ENCODE data around the gene ALDH3A2. TPM values are rescaled to one million over a fixed set of nuclear protein-coding genes. Genes with fewer than 3 reads are reported as not detected.

ALDH3A2 gene
- total and polyA plus RNA-seq, 7 experiments from 2014 or later = 25.2 to 53.4 (median 31.8) TPM

DNA sequence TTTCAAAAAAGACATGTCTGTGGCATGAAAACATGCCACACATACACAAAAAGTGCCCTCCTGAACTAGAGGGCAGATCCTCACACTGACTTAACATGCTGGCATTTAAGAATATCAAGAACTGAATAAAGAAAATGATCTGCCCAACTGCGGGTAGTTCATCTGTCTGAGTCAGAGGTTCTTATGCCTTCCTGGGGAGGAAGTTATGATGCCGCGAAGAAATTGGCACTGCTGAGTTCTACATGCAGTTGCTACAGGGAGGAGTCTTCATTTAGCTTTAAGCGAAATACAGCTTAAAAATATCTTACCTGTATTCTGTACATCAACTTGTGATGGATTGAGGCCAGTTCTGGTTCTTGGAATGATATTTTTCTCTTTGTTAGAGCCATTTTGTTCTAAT lies 6.3 kb downstream of the ALDH3A2 start:
- H3K4me3 Mint-ChIP-seq = no peak overlapping the region
- peaks cover 24 to 50% (median 39%) of the 10 kb centered on the region in 5 donors for H3K36me3 Mint-ChIP-seq
- no peaks in the 10 kb centered on the region for H3K9me3 Mint-ChIP-seq
- Histone ChIP-seq H3K4me1 (ENCODE audit: control insufficient read depth in 2 of 2, insufficient read depth in 2 of 2, low read length in 2 of 2) (no peaks in the 10 kb centered on the region), H3K4me3 (ENCODE audit: low read length) (no peak overlapping the region), H3K36me3 (ENCODE audit: control insufficient read depth in 2 of 3, insufficient read depth in 3 of 3, low read length in 3 of 3) (peaks cover 0 to 40% (median 6%) of the 10 kb centered on the region in 3 experiments), H3K27ac (ENCODE audit: low read depth, low read length) (no peak overlapping the region), H3K27me3 (ENCODE audit: control insufficient read depth in 2 of 2, insufficient read depth in 2 of 2, low read length in 2 of 2) (no peaks in the 10 kb centered on the region), H3K9me3 (ENCODE audit: control insufficient read depth in 2 of 3, low read length in 3 of 3) (no peaks in the 10 kb centered on the region)
- DNase-seq (no peak), ATAC-seq (no peak)
- intact Hi-C loops (cut with micrococcal nuclease) = no loop called here
- peak overlapping the region in 1 of 9 donors; percentile 2 for H3K27ac Mint-ChIP-seq
- ChIA-PET CTCF (no interaction called here), POLR2A (no interaction called here)
- H3K4me1 Mint-ChIP-seq = peaks cover 9 to 47% (median 22%) of the 10 kb centered on the region in 7 donors
- H3K27me3 Mint-ChIP-seq = no peaks in the 10 kb centered on the region

DNA sequence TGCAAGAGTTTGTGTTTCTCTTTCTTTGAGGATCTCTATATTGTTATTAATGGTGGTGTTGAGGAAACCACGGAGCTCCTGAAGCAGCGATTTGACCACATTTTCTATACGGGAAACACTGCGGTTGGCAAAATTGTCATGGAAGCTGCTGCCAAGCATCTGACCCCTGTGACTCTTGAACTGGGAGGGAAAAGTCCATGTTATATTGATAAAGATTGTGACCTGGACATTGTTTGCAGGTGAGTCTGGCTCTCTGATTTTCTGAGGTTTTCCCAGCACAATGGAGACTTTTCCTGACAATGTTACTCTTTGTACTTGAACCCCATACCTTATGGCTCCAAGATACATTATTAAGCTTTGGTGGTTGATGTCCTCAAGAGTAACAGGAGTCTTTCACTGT lies 7.8 kb downstream of the ALDH3A2 start:
- ATAC-seq (no peak), DNase-seq (no peak)
- Histone ChIP-seq H3K9me3 (ENCODE audit: control insufficient read depth in 2 of 3, low read length in 3 of 3) (no peaks in the 10 kb centered on the region), H3K4me3 (ENCODE audit: low read length) (no peak overlapping the region), H3K4me1 (ENCODE audit: control insufficient read depth in 2 of 2, insufficient read depth in 2 of 2, low read length in 2 of 2) (no peaks in the 10 kb centered on the region), H3K36me3 (ENCODE audit: control insufficient read depth in 2 of 3, insufficient read depth in 3 of 3, low read length in 3 of 3) (peaks cover 0 to 40% (median 6%) of the 10 kb centered on the region in 3 experiments), H3K27ac (ENCODE audit: low read depth, low read length) (no peak overlapping the region), H3K27me3 (ENCODE audit: control insufficient read depth in 2 of 2, insufficient read depth in 2 of 2, low read length in 2 of 2) (no peaks in the 10 kb centered on the region)
- H3K4me3 Mint-ChIP-seq = no peak overlapping the region
- H3K27ac Mint-ChIP-seq = peak overlapping the region in 1 of 9 donors; percentile 23
- intact Hi-C loops (cut with micrococcal nuclease) = no loop called here
- H3K27me3 Mint-ChIP-seq = no peaks in the 10 kb centered on the region
- H3K36me3 Mint-ChIP-seq = peaks cover 27 to 61% (median 39%) of the 10 kb centered on the region in 5 donors
- H3K4me1 Mint-ChIP-seq = peaks cover 0 to 34% (median 14%) of the 10 kb centered on the region in 7 donors
- POLR2A ChIA-PET = interaction anchor here (0.6 kb wide), 1 partner anchor 10 kb away, joined by 3 read pairs; no protein-coding TSS in a partner anchor
- H3K9me3 Mint-ChIP-seq = no peaks in the 10 kb centered on the region
- CTCF ChIA-PET = interaction anchor here (0.9 kb wide), 1 partner anchor 15 kb away, joined by 4 read pairs; no protein-coding TSS in a partner anchor

DNA sequence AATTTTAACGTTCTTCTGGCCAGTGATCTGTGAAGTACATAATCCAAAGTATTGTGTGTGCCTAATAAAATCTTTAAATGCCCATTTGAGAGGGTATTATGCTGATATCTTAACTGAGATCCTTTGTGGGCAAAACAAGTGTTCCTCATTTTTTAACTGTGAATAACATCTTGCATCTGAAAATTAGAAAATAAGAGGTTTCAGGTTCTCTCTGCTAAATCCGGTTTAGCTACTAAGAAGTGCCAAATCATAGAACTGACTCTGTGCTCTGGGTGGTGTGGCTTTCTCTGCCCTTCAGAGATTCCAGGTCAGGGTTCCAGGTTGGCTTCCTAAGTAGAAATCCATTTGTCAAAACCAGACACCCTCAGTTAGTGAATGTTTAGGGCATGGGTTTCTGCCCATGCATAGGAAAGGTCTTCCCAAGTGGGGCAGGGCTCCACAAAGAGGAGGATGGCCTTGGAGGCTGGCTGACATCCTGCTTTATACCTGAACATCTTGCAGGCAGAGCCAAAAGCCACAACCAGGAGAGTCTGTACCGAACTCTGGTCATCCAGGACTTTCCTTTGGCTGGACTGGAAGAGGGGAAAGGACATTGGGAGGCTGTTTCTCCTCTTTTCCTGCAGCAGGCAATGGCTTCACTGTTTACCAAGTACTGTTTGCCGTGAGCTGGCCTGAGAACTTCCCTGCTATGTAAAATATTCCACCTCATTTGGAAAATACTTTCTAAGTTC lies 8.5 kb downstream of the ALDH3A2 start:
- POLR2A ChIA-PET = interaction anchor here (0.6 kb wide), 1 partner anchor 10 kb away, joined by 3 read pairs; no protein-coding TSS in a partner anchor
- Histone ChIP-seq H3K27me3 (ENCODE audit: control insufficient read depth in 2 of 2, insufficient read depth in 2 of 2, low read length in 2 of 2) (no peaks in the 10 kb centered on the region), H3K36me3 (ENCODE audit: control insufficient read depth in 2 of 3, insufficient read depth in 3 of 3, low read length in 3 of 3) (peaks cover 0 to 42% (median 6%) of the 10 kb centered on the region in 3 experiments), H3K27ac (ENCODE audit: low read depth, low read length) (no peak overlapping the region), H3K4me1 (ENCODE audit: control insufficient read depth in 2 of 2, insufficient read depth in 2 of 2, low read length in 2 of 2) (no peaks in the 10 kb centered on the region), H3K9me3 (ENCODE audit: control insufficient read depth in 2 of 3, low read length in 3 of 3) (no peaks in the 10 kb centered on the region), H3K4me3 (ENCODE audit: low read length) (no peak overlapping the region)
- intact Hi-C loops (cut with micrococcal nuclease) = no loop called here
- peaks cover 0 to 27% (median 7%) of the 10 kb centered on the region in 7 donors for H3K4me1 Mint-ChIP-seq
- H3K9me3 Mint-ChIP-seq = no peaks in the 10 kb centered on the region
- H3K27ac Mint-ChIP-seq = no peak overlapping the region
- H3K4me3 Mint-ChIP-seq = peak overlapping the region in 1 of 10 donors; percentile 16
- peaks cover 26 to 59% (median 39%) of the 10 kb centered on the region in 5 donors for H3K36me3 Mint-ChIP-seq
- CTCF ChIA-PET = no interaction called here
- DNase-seq = no peak
- no peaks in the 10 kb centered on the region for H3K27me3 Mint-ChIP-seq
- no peak for ATAC-seq

DNA sequence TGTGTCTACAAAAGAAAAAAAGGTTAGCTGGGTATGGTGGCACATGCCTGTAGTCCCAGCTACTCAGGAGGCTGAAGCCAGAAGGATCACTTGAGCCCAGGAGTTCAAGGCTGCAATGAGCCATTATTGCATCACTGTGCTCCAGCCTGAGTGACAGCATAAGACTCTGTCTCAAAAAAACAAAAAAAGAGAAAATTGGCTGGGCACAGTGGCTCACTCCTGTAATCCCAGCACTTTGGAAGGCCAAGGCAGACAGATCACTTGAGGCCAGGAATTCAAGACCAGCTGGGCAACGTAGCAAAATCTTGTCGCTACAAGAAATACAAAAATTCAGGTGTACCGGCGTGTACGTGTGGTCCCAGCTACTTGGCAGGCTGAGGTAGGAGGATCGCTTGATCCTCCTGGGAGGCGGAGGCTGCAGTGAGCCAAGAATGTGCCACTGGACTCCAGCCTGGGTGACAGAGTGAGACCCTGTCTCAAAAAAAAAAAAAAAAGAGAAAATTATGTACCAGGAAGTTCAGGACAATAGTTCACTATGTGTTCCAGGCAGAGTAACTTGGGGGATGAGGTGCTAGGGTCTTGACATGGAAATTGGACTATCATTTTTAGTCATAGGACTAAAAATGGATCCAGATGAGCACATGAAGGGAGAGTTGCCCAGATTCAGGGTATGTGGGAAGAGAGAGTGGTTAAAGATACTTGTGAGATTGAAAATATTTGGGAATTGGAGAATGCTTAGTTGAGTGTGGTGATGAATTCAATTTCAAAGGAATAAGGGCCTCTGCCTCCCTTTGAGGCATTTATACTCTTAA lies 11.0 kb downstream of the ALDH3A2 start:
- Mint-ChIP-seq H3K4me3 (no peak overlapping the region), H3K27me3 (no peaks in the 10 kb centered on the region), H3K36me3 (peaks cover 14 to 66% (median 38%) of the 10 kb centered on the region in 5 donors), H3K4me1 (peaks cover 0 to 24% (median 5%) of the 10 kb centered on the region in 7 donors), H3K27ac (no peak overlapping the region), H3K9me3 (no peaks in the 10 kb centered on the region)
- H3K4me1 ChIP-seq (ENCODE audit: control insufficient read depth in 2 of 2, insufficient read depth in 2 of 2, low read length in 2 of 2) = no peaks in the 10 kb centered on the region
- H3K36me3 ChIP-seq (ENCODE audit: control insufficient read depth in 2 of 3, insufficient read depth in 3 of 3, low read length in 3 of 3) = peaks cover 0 to 53% (median 17%) of the 10 kb centered on the region in 3 experiments
- no peak overlapping the region for H3K27ac ChIP-seq (ENCODE audit: low read depth, low read length)
- no peaks in the 10 kb centered on the region for H3K9me3 ChIP-seq (ENCODE audit: control insufficient read depth in 2 of 3, low read length in 3 of 3)
- H3K27me3 ChIP-seq (ENCODE audit: control insufficient read depth in 2 of 2, insufficient read depth in 2 of 2, low read length in 2 of 2) = no peaks in the 10 kb centered on the region
- POLR2A ChIA-PET = no interaction called here
- ATAC-seq = no peak
- CTCF ChIA-PET = no interaction called here
- no peak overlapping the region for H3K4me3 ChIP-seq (ENCODE audit: low read length)
- intact Hi-C loops (cut with micrococcal nuclease) = no loop called here
- no peak for DNase-seq

DNA sequence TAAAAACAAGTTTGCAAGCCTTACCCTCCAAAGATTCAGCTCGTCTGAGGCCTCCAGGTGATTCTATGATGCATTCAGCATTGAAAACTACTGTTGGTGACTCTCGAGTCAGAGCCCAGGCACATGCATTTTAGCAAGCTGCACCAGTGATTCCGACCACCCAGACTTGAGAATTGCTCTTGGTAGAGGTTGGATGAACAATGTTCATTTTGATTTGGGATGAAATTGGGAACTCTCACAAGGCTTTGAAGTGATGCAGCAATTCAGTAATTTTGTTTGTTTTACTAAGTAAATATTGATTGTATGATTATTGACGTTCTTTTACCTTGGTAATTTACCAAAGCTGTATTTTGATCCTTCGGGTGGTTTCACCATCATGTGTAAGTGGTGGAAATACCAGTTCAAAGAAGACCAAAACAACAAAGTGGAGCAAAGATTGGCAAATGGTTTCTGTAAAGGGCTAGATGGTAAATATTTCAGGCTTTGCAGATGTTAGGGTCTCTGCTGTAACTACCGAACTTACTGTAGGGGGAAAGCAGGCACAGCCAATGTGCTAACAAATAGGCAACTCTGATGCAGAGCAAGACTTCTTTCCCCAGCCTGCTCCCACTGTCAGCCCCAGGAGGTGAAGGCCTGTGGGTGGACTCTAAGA lies 11.8 kb downstream of the ALDH3A2 start:
- ChIA-PET CTCF (no interaction called here), POLR2A (interaction anchor here (1.5 kb wide), 1 partner anchor 12 kb away, joined by 9 read pairs; the partner anchor contains the start of gene ALDH3A2)
- H3K36me3 ChIP-seq (ENCODE audit: control insufficient read depth in 2 of 3, insufficient read depth in 3 of 3, low read length in 3 of 3) = peaks cover 0 to 53% (median 16%) of the 10 kb centered on the region in 3 experiments

DNA sequence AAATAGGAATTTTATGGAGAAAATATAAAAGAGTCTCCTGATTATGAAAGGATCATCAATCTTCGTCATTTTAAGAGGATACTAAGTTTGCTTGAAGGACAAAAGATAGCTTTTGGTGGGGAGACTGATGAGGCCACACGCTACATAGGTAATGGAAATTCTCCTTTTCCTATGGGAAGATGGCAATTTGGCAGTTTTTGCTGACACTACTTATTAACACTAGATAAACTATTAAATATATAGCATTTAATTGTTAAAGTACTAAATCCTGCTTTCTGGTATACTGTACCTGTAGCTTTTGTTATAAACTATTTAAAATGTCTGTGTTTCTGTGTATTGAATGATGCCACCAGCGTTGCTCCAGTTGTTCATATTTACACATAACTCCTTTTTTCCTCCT lies 12.6 kb downstream of the ALDH3A2 start:
- DNase-seq (no peak), ATAC-seq (no peak)
- no peak overlapping the region for H3K4me3 Mint-ChIP-seq
- H3K27me3 Mint-ChIP-seq = no peaks in the 10 kb centered on the region
- H3K4me1 Mint-ChIP-seq = peaks cover 0 to 9% (median 0%) of the 10 kb centered on the region in 7 donors
- H3K36me3 Mint-ChIP-seq = peaks cover 4 to 72% (median 29%) of the 10 kb centered on the region in 5 donors
- no peaks in the 10 kb centered on the region for H3K9me3 Mint-ChIP-seq
- POLR2A ChIA-PET = interaction anchor here (1.5 kb wide), 1 partner anchor 13 kb away, joined by 9 read pairs; the partner anchor contains the start of gene ALDH3A2
- H3K27ac ChIP-seq (ENCODE audit: low read depth, low read length) = no peak overlapping the region
- CTCF ChIA-PET = interaction anchor here (0.6 to 1.1 kb wide), 3 partner anchors 84 to 331 kb away, joined by 3 read pairs; no protein-coding TSS in a partner anchor
- intact Hi-C loops (cut with micrococcal nuclease) = no loop called here
- H3K36me3 ChIP-seq (ENCODE audit: control insufficient read depth in 2 of 3, insufficient read depth in 3 of 3, low read length in 3 of 3) = peaks cover 0 to 51% (median 11%) of the 10 kb centered on the region in 3 experiments
- H3K9me3 ChIP-seq (ENCODE audit: control insufficient read depth in 2 of 3, low read length in 3 of 3) = no peaks in the 10 kb centered on the region
- no peaks in the 10 kb centered on the region for H3K4me1 ChIP-seq (ENCODE audit: control insufficient read depth in 2 of 2, insufficient read depth in 2 of 2, low read length in 2 of 2)
- no peak overlapping the region for H3K4me3 ChIP-seq (ENCODE audit: low read length)
- H3K27me3 ChIP-seq (ENCODE audit: control insufficient read depth in 2 of 2, insufficient read depth in 2 of 2, low read length in 2 of 2) = no peaks in the 10 kb centered on the region
- H3K27ac Mint-ChIP-seq = no peak overlapping the region

More for the DNA sequence above, 11.8 kb downstream of the ALDH3A2 start:
- Histone ChIP-seq H3K27me3 (ENCODE audit: control insufficient read depth in 2 of 2, insufficient read depth in 2 of 2, low read length in 2 of 2) (no peaks in the 10 kb centered on the region), H3K27ac (ENCODE audit: low read depth, low read length) (no peak overlapping the region), H3K9me3 (ENCODE audit: control insufficient read depth in 2 of 3, low read length in 3 of 3) (no peaks in the 10 kb centered on the region), H3K4me3 (ENCODE audit: low read length) (no peak overlapping the region), H3K4me1 (ENCODE audit: control insufficient read depth in 2 of 2, insufficient read depth in 2 of 2, low read length in 2 of 2) (no peaks in the 10 kb centered on the region)
- H3K4me1 Mint-ChIP-seq = peaks cover 0 to 17% (median 0%) of the 10 kb centered on the region in 7 donors
- intact Hi-C loops (cut with micrococcal nuclease) = no loop called here
- ATAC-seq (no peak), DNase-seq (no peak)
- H3K9me3 Mint-ChIP-seq = no peaks in the 10 kb centered on the region
- H3K36me3 Mint-ChIP-seq = peaks cover 8 to 67% (median 36%) of the 10 kb centered on the region in 5 donors
- H3K27me3 Mint-ChIP-seq = no peaks in the 10 kb centered on the region
- no peak overlapping the region for H3K4me3 Mint-ChIP-seq
- H3K27ac Mint-ChIP-seq = no peak overlapping the region
